Kidney epithelial cell (primary cell): ENCODE data around the gene KIAA1958. TPM values are rescaled to one million over a fixed set of nuclear protein-coding genes. Genes with fewer than 3 reads are reported as not detected.

Source experiments
- DNase-seq: peaks from one replicate; pipeline ENCODE4 v3.0.0-alpha.2; 2010; ENCODE audit warnings: low read depth
- H3K27me3 ChIP-seq: 2 replicates; pipeline ENCODE4 v1.6.0; 2011; ENCODE audit warnings: low read length; ENCODE audit not compliant: control insufficient read depth, insufficient read depth
- H3K36me3 ChIP-seq: 2 replicates; pipeline ENCODE4 v1.5.1; 2011; ENCODE audit warnings: low read length; ENCODE audit not compliant: control insufficient read depth, insufficient read depth
- H3K4me3 ChIP-seq: 2 replicates; pipeline ENCODE4 v1.5.1; 2011; ENCODE audit warnings: low read depth, mild to moderate bottlenecking, control low read depth, low read length
- CTCF ChIP-seq: IDR thresholded peaks from 2 replicates; pipeline ENCODE4 v1.5.1; 2011; ENCODE audit warnings: mild to moderate bottlenecking, moderate library complexity, low read length, control low read depth, inconsistent platforms; ENCODE audit not compliant: insufficient read depth, poor library complexity, severe bottlenecking
- total RNA-seq: library from RNA; depleted of rRNA; stranded (reverse); fragments of >200 nt; gene quantifications from 2 replicates; pipeline ENCODE4 v1.2.3, GENCODE V29; 2015

Gene KIAA1958
- total RNA-seq, 1 donor from 2014 or later = 7.5 TPM

- H3K4me3 ChIP-seq = no peak overlapping the region
- H3K27me3 ChIP-seq = no peaks in the 10 kb centered on the region
- no peak for TF ChIP-seq CTCF
- H3K36me3 ChIP-seq = no peaks in the 10 kb centered on the region
- no peak for DNase-seq
Observed at GRCh38 chr9:112485574-112485973, 1.1 kb upstream of the KIAA1958 start.

GRCh38 chr9:112487008-112487798 lies 576 bp downstream of the KIAA1958 start:
- Histone ChIP-seq H3K36me3 (no peaks in the 10 kb centered on the region), H3K4me3 (peak overlapping the region; percentile 94), H3K27me3 (no peaks in the 10 kb centered on the region)
- no peak for DNase-seq
- no peak for TF ChIP-seq CTCF

DNA sequence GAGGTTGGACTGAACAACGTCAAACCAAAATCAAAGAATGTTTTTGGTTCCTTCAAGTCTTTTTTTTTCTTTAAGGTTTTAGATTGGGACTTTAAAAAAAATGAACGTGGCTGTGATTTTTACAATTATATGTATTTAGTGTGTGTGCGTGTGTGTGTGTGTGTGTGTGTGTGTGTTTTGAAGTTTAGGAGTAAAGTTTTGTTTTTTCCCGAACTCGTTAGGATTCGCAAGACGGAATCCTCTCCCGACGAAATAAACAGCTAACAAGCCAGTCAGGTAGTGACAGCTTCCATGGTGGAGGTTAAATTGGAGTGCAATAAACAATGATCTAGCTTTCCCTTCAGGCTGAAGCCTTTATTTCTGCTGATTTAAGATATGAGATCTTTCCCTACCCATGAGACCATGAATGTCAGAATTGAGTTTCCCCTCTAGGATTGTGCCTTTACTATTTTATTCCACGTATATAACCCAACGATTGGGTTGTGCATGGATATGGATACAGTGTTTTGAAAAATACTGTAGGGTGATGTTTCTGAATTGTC lies 1.2 kb downstream of the KIAA1958 start:
- Histone ChIP-seq H3K36me3 (no peaks in the 10 kb centered on the region), H3K4me3 (peak overlapping the region; percentile 94), H3K27me3 (no peaks in the 10 kb centered on the region)
- DNase-seq = no peak
- TF ChIP-seq CTCF = no peak

DNA sequence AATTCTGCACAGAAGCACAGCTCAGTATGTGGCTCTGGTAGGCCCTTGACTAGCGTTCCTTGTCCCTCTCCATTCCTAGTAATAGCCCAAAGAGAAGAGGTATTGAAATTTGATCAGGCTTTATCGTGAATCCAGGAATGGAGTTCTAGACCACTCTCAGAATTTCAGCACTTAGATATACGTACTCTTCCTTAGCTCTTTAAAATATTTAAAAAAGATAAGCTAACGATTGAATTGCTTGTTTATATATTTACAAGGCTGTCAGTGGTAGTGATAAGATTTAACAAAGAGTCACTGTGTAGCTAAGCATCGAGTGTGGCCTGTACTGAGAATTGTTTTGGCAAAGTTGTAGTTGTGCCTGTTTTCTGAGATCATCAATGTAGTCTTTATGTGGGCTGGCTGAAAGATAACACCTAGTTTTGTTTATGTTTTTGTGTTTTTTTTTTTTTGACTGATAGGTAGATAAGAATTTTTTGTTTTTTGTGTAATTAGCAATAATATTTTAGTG lies 2.5 kb downstream of the KIAA1958 start:
- no peak for DNase-seq
- Histone ChIP-seq H3K27me3 (no peaks in the 10 kb centered on the region), H3K4me3 (no peak overlapping the region), H3K36me3 (no peaks in the 10 kb centered on the region)
- TF ChIP-seq CTCF = no peak

DNA sequence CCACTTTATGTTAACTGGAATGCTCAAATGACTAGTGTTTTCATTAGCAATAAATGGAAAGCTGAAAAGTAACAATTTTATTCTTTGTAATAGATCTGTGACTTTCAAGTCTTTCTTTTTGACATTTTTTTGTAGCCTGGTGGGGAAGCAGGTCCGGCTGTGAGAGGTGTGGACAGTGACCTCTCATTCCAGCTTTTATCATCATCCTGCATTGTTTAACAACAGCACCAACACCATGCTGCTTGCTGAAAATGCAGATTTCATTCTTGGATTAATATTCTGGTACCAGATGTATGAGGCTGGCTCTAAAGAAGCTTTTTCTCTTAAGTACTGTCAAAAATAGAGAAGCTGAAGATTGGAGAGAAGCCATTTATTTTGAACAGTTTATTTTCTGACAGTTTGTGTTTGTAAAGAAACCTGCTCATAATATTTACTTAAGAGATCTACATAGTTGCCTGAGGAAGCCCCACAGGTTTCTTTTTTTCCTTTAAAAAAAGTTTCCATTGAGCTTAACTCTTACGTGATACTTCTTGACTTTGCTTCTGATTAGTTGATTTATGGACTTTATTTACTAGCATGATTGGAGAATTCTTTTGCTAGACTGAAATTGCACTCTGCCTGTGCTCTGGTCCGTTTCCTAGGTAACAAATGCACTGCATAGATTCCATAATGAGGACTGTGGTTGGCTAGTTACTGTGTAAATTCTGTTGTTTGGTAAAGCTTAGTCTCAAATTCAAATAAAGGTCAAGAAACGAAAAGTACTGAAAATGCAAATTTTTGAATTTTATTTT lies 3.4 kb downstream of the KIAA1958 start:
- DNase-seq = no peak
- TF ChIP-seq CTCF = no peak
- H3K36me3 ChIP-seq = no peaks in the 10 kb centered on the region
- H3K4me3 ChIP-seq = no peak overlapping the region
- H3K27me3 ChIP-seq = no peaks in the 10 kb centered on the region
